ENCODE data around the gene EIF5AL1. TPM values are rescaled to one million over a fixed set of nuclear protein-coding genes. Genes with fewer than 3 reads are reported as not detected.

EIF5AL1 gene
- polyA plus RNA-seq, 2 donors, result 1.0 to 1.1 TPM

GRCh38 chr10:79484476-79484875, 27.9 kb upstream of the EIF5AL1 start:
- Histone ChIP-seq H3K36me3 (ENCODE audit: control insufficient read depth in 2 of 2, insufficient read depth in 2 of 2, low read length in 1 of 2) (no peaks in the 10 kb centered on the region), H3K9me3 (ENCODE audit: control insufficient read depth in 2 of 2, insufficient read depth in 1 of 2, low read depth in 1 of 2, low read length in 1 of 2) (no peaks in the 10 kb centered on the region), H3K4me3 (ENCODE audit: low read depth in 1 of 2, low read length in 2 of 2) (no peak overlapping the region), H3K4me1 (ENCODE audit: control insufficient read depth in 2 of 2, insufficient read depth in 2 of 2, low read length in 1 of 2) (no peaks in the 10 kb centered on the region), H3K27me3 (ENCODE audit: control insufficient read depth in 1 of 2, insufficient read depth in 2 of 2, low read length in 2 of 2) (no peaks in the 10 kb centered on the region), H3K27ac (ENCODE audit: low read depth in 2 of 2, low read length in 1 of 2) (no peak overlapping the region)
- 89 to 92% methylated on average over 6 of the region's 6 CpGs for WGBS, 2 donors

GRCh38 chr10:79487296-79488194, 24.8 kb upstream of the EIF5AL1 start:
- Histone ChIP-seq H3K4me3 (ENCODE audit: low read depth in 1 of 2, low read length in 2 of 2) (no peak overlapping the region), H3K9me3 (ENCODE audit: control insufficient read depth in 2 of 2, insufficient read depth in 1 of 2, low read depth in 1 of 2, low read length in 1 of 2) (no peaks in the 10 kb centered on the region), H3K27me3 (ENCODE audit: control insufficient read depth in 1 of 2, insufficient read depth in 2 of 2, low read length in 2 of 2) (no peaks in the 10 kb centered on the region), H3K4me1 (ENCODE audit: control insufficient read depth in 2 of 2, insufficient read depth in 2 of 2, low read length in 1 of 2) (no peaks in the 10 kb centered on the region), H3K27ac (ENCODE audit: low read depth in 2 of 2, low read length in 1 of 2) (peak overlapping the region in 1 of 2 donors; percentile 47), H3K36me3 (ENCODE audit: control insufficient read depth in 2 of 2, insufficient read depth in 2 of 2, low read length in 1 of 2) (no peaks in the 10 kb centered on the region)
- 58 to 73% methylated on average over 10 of the region's 10 CpGs for WGBS, 2 donors

- H3K27ac ChIP-seq (ENCODE audit: low read depth in 2 of 2, low read length in 1 of 2), result peak overlapping the region in 1 of 2 donors; percentile 47
- no peak overlapping the region for H3K4me3 ChIP-seq (ENCODE audit: low read depth in 1 of 2, low read length in 2 of 2)
- H3K27me3 ChIP-seq (ENCODE audit: control insufficient read depth in 1 of 2, insufficient read depth in 2 of 2, low read length in 2 of 2), result no peaks in the 10 kb centered on the region
- H3K36me3 ChIP-seq (ENCODE audit: control insufficient read depth in 2 of 2, insufficient read depth in 2 of 2, low read length in 1 of 2), result no peaks in the 10 kb centered on the region
- WGBS, 2 donors, result 54 to 76% methylated on average over 5 of the region's 5 CpGs
- H3K4me1 ChIP-seq (ENCODE audit: control insufficient read depth in 2 of 2, insufficient read depth in 2 of 2, low read length in 1 of 2), result no peaks in the 10 kb centered on the region
- no peaks in the 10 kb centered on the region for H3K9me3 ChIP-seq (ENCODE audit: control insufficient read depth in 2 of 2, insufficient read depth in 1 of 2, low read depth in 1 of 2, low read length in 1 of 2)
Measured at GRCh38 chr10:79488336-79488735, 24.0 kb upstream of the EIF5AL1 start.

GRCh38 chr10:79488870-79489269, 23.5 kb upstream of the EIF5AL1 start:
- no peaks in the 10 kb centered on the region for H3K9me3 ChIP-seq (ENCODE audit: control insufficient read depth in 2 of 2, insufficient read depth in 1 of 2, low read depth in 1 of 2, low read length in 1 of 2)
- WGBS, 2 donors, result 83 to 84% methylated on average over 3 of the region's 3 CpGs
- no peaks in the 10 kb centered on the region for H3K27me3 ChIP-seq (ENCODE audit: control insufficient read depth in 1 of 2, insufficient read depth in 2 of 2, low read length in 2 of 2)
- no peaks in the 10 kb centered on the region for H3K36me3 ChIP-seq (ENCODE audit: control insufficient read depth in 2 of 2, insufficient read depth in 2 of 2, low read length in 1 of 2)
- no peak overlapping the region for H3K27ac ChIP-seq (ENCODE audit: low read depth in 2 of 2, low read length in 1 of 2)
- H3K4me1 ChIP-seq (ENCODE audit: control insufficient read depth in 2 of 2, insufficient read depth in 2 of 2, low read length in 1 of 2), result no peaks in the 10 kb centered on the region
- H3K4me3 ChIP-seq (ENCODE audit: low read depth in 1 of 2, low read length in 2 of 2), result no peak overlapping the region

- H3K4me3 ChIP-seq (ENCODE audit: low read depth in 1 of 2, low read length in 2 of 2), result no peak overlapping the region
- no peaks in the 10 kb centered on the region for H3K4me1 ChIP-seq (ENCODE audit: control insufficient read depth in 2 of 2, insufficient read depth in 2 of 2, low read length in 1 of 2)
- no peaks in the 10 kb centered on the region for H3K27me3 ChIP-seq (ENCODE audit: control insufficient read depth in 1 of 2, insufficient read depth in 2 of 2, low read length in 2 of 2)
- peak overlapping the region in 1 of 2 donors; percentile 5 for H3K27ac ChIP-seq (ENCODE audit: low read depth in 2 of 2, low read length in 1 of 2)
- no peaks in the 10 kb centered on the region for H3K36me3 ChIP-seq (ENCODE audit: control insufficient read depth in 2 of 2, insufficient read depth in 2 of 2, low read length in 1 of 2)
- H3K9me3 ChIP-seq (ENCODE audit: control insufficient read depth in 2 of 2, insufficient read depth in 1 of 2, low read depth in 1 of 2, low read length in 1 of 2), result no peaks in the 10 kb centered on the region
- 78 to 79% methylated on average over 9 of the region's 9 CpGs for WGBS, 2 donors
Measured at GRCh38 chr10:79490400-79491142, 21.8 kb upstream of the EIF5AL1 start.

GRCh38 chr10:79491143-79491835, 21.0 kb upstream of the EIF5AL1 start:
- WGBS, 2 donors, result 80 to 88% methylated on average over 6 of the region's 6 CpGs

GRCh38 chr10:79492256-79492655, 20.1 kb upstream of the EIF5AL1 start:
- H3K36me3 ChIP-seq (ENCODE audit: control insufficient read depth in 2 of 2, insufficient read depth in 2 of 2, low read length in 1 of 2), result no peaks in the 10 kb centered on the region
- H3K27ac ChIP-seq (ENCODE audit: low read depth in 2 of 2, low read length in 1 of 2), result no peak overlapping the region
- H3K4me3 ChIP-seq (ENCODE audit: low read depth in 1 of 2, low read length in 2 of 2), result no peak overlapping the region
- 95 to 98% methylated on average over 6 of the region's 6 CpGs for WGBS, 2 donors
- H3K27me3 ChIP-seq (ENCODE audit: control insufficient read depth in 1 of 2, insufficient read depth in 2 of 2, low read length in 2 of 2), result no peaks in the 10 kb centered on the region
- H3K4me1 ChIP-seq (ENCODE audit: control insufficient read depth in 2 of 2, insufficient read depth in 2 of 2, low read length in 1 of 2), result no peaks in the 10 kb centered on the region
- no peaks in the 10 kb centered on the region for H3K9me3 ChIP-seq (ENCODE audit: control insufficient read depth in 2 of 2, insufficient read depth in 1 of 2, low read depth in 1 of 2, low read length in 1 of 2)

More at GRCh38 chr10:79491143-79491835, 21.0 kb upstream of the EIF5AL1 start:
- Histone ChIP-seq H3K27me3 (ENCODE audit: control insufficient read depth in 1 of 2, insufficient read depth in 2 of 2, low read length in 2 of 2) (no peaks in the 10 kb centered on the region), H3K9me3 (ENCODE audit: control insufficient read depth in 2 of 2, insufficient read depth in 1 of 2, low read depth in 1 of 2, low read length in 1 of 2) (no peaks in the 10 kb centered on the region), H3K4me1 (ENCODE audit: control insufficient read depth in 2 of 2, insufficient read depth in 2 of 2, low read length in 1 of 2) (no peaks in the 10 kb centered on the region), H3K4me3 (ENCODE audit: low read depth in 1 of 2, low read length in 2 of 2) (no peak overlapping the region), H3K36me3 (ENCODE audit: control insufficient read depth in 2 of 2, insufficient read depth in 2 of 2, low read length in 1 of 2) (no peaks in the 10 kb centered on the region), H3K27ac (ENCODE audit: low read depth in 2 of 2, low read length in 1 of 2) (no peak overlapping the region)

GRCh38 chr10:79492839-79493238, 19.5 kb upstream of the EIF5AL1 start:
- WGBS, 2 donors, result 75 to 84% methylated on average over 3 of the region's 3 CpGs
- Histone ChIP-seq H3K4me3 (ENCODE audit: low read depth in 1 of 2, low read length in 2 of 2) (no peak overlapping the region), H3K27me3 (ENCODE audit: control insufficient read depth in 1 of 2, insufficient read depth in 2 of 2, low read length in 2 of 2) (no peaks in the 10 kb centered on the region)

GRCh38 chr10:79493806-79494205, 18.5 kb upstream of the EIF5AL1 start:
- Histone ChIP-seq H3K4me3 (ENCODE audit: low read depth in 1 of 2, low read length in 2 of 2) (no peak overlapping the region), H3K9me3 (ENCODE audit: control insufficient read depth in 2 of 2, insufficient read depth in 1 of 2, low read depth in 1 of 2, low read length in 1 of 2) (no peaks in the 10 kb centered on the region), H3K27ac (ENCODE audit: low read depth in 2 of 2, low read length in 1 of 2) (no peak overlapping the region), H3K36me3 (ENCODE audit: control insufficient read depth in 2 of 2, insufficient read depth in 2 of 2, low read length in 1 of 2) (no peaks in the 10 kb centered on the region), H3K4me1 (ENCODE audit: control insufficient read depth in 2 of 2, insufficient read depth in 2 of 2, low read length in 1 of 2) (no peaks in the 10 kb centered on the region), H3K27me3 (ENCODE audit: control insufficient read depth in 1 of 2, insufficient read depth in 2 of 2, low read length in 2 of 2) (no peaks in the 10 kb centered on the region)
- WGBS, 2 donors, result 67 to 68% methylated on average over 1 of the region's 1 CpG

More at GRCh38 chr10:79492839-79493238, 19.5 kb upstream of the EIF5AL1 start:
- Histone ChIP-seq H3K27ac (ENCODE audit: low read depth in 2 of 2, low read length in 1 of 2) (no peak overlapping the region), H3K9me3 (ENCODE audit: control insufficient read depth in 2 of 2, insufficient read depth in 1 of 2, low read depth in 1 of 2, low read length in 1 of 2) (no peaks in the 10 kb centered on the region), H3K4me1 (ENCODE audit: control insufficient read depth in 2 of 2, insufficient read depth in 2 of 2, low read length in 1 of 2) (no peaks in the 10 kb centered on the region), H3K36me3 (ENCODE audit: control insufficient read depth in 2 of 2, insufficient read depth in 2 of 2, low read length in 1 of 2) (no peaks in the 10 kb centered on the region)

Data from esophagus (tissue), 2 donors.